Naive thymus-derived CD4-positive, alpha-beta T cell (primary cell): Measurements from ENCODE around the gene ZNHIT2. TPM values are rescaled to one million over a fixed set of nuclear protein-coding genes. Genes with fewer than 3 reads are reported as not detected.
A peak's percentile ranks its signal among the peaks of the same experiment; 100 is the strongest.

Experiments used
- ATAC-seq: fragments of 150-1000 bp; cut with Tn5 transposase; 2 replicates; pipeline ENCODE4 v1.10.0; 2021; ENCODE audit warnings: mild to moderate bottlenecking, moderate library complexity
- CTCF ChIA-PET: fragments of 350-600 bp; sonication (Branson Sonifier 250); formaldehyde crosslinking; loops from one replicate; lab custom pipeline; 2021; ENCODE audit warnings: antibody characterized with exemption; lab: Charles Lee
- POLR2A ChIA-PET: fragments of 350-600 bp; sonication (Branson Sonifier 250); formaldehyde crosslinking; loops from one replicate; lab custom pipeline; 2021; ENCODE audit warnings: antibody characterized with exemption, inconsistent platforms; lab: Charles Lee
- DNase-seq, 9 donors: peaks; one replicate each; pipeline versions ENCODE4 v3.0.0 to v3.0.0-alpha.2; 2020 to 2022; ENCODE audit warnings: mixed read lengths in 1 of 9
- H3K27ac ChIP-seq: one replicate; pipeline ENCODE4 v1.7.0; 2013; ENCODE audit warnings: mild to moderate bottlenecking, low read depth, low read length, moderate library complexity
- H3K27me3 ChIP-seq, 2 donors: one replicate each; pipeline ENCODE4 v1.7.0; 2013; ENCODE audit warnings: low read length in 2 of 2, mild to moderate bottlenecking in 2 of 2, moderate library complexity in 2 of 2; ENCODE audit not compliant: control insufficient read depth in 2 of 2, insufficient read depth in 2 of 2
- H3K36me3 ChIP-seq, 3 experiments: 1 replicate in 2 of 3; 2 replicates in 1 of 3; pipeline ENCODE4 v1.7.0; 2013; ENCODE audit warnings: low read length in 3 of 3, mild to moderate bottlenecking in 3 of 3, moderate library complexity in 1 of 3; ENCODE audit not compliant: insufficient read depth in 3 of 3, control insufficient read depth in 2 of 3
- H3K4me1 ChIP-seq, 2 donors: one replicate each; pipeline ENCODE4 v1.7.0; 2013; ENCODE audit warnings: low read length in 2 of 2, mild to moderate bottlenecking in 2 of 2, moderate library complexity in 1 of 2; ENCODE audit not compliant: control insufficient read depth in 2 of 2, insufficient read depth in 2 of 2
- H3K4me3 ChIP-seq: 2 replicates; pipeline ENCODE4 v1.7.0; 2013; ENCODE audit warnings: mild to moderate bottlenecking, low read length
- H3K9me3 ChIP-seq, 3 experiments: 1 replicate in 2 of 3; 2 replicates in 1 of 3; pipeline ENCODE4 v1.7.0; 2013; ENCODE audit warnings: low read length in 3 of 3; ENCODE audit not compliant: control insufficient read depth in 2 of 3
- H3K27ac Mint-ChIP-seq, 9 donors: one replicate each; pipeline ENCODE4 v1.8.0; 2020 to 2022; ENCODE audit warnings: mixed read lengths in 9 of 9, mild to moderate bottlenecking in 8 of 9, moderate library complexity in 5 of 9, inconsistent platforms in 2 of 9
- H3K27me3 Mint-ChIP-seq, 5 donors: one replicate each; pipeline ENCODE4 v1.8.0; 2021 to 2022; ENCODE audit warnings: mixed read lengths in 5 of 5, mild to moderate bottlenecking in 1 of 5
- H3K36me3 Mint-ChIP-seq, 5 donors: one replicate each; pipeline ENCODE4 v1.8.0; 2020 to 2022; ENCODE audit warnings: mixed read lengths in 5 of 5, mild to moderate bottlenecking in 3 of 5, inconsistent platforms in 1 of 5
- H3K4me1 Mint-ChIP-seq, 7 donors: one replicate each; pipeline ENCODE4 v1.8.0; 2020 to 2022; ENCODE audit warnings: mixed read lengths in 7 of 7, mild to moderate bottlenecking in 3 of 7, inconsistent platforms in 1 of 7
- H3K4me3 Mint-ChIP-seq, 10 donors: one replicate each; pipeline ENCODE4 v1.8.0; 2020 to 2022; ENCODE audit warnings: mild to moderate bottlenecking in 10 of 10, mixed read lengths in 10 of 10, moderate library complexity in 6 of 10, inconsistent platforms in 2 of 10
- H3K9me3 Mint-ChIP-seq, 11 donors: one replicate each; pipeline ENCODE4 v1.8.0; 2020 to 2022; ENCODE audit warnings: mixed read lengths in 11 of 11, mild to moderate bottlenecking in 4 of 11, inconsistent platforms in 1 of 11, moderate library complexity in 1 of 11
- intact Hi-C, 2 donors: fragments of 100-400 bp; cut with micrococcal nuclease; formaldehyde crosslinking; loops; one replicate each; pipeline ENCODE4 v1.15.1; 2023
- polyA plus RNA-seq, 2 donors: library from polyadenylated mRNA; unstranded; fragments of 300-500 nt; fragmentation: Illumina TruSeq; gene quantifications; one replicate each; pipeline ENCODE4 v1.2.3, GENCODE V29; 2021
- total RNA-seq, 6 experiments: library from RNA in 5 of 6; stranded (reverse) in 5 of 6; gene quantifications; 1 replicate in 5 of 6; 2 replicates in 1 of 6; pipeline ENCODE4 v1.2.3 and lab custom pipeline; 2021 to 2026

The ZNHIT2 gene
- total and polyA plus RNA-seq, 7 experiments from 2014 or later = 9.9 to 35.6 (median 14.3) TPM

DNA sequence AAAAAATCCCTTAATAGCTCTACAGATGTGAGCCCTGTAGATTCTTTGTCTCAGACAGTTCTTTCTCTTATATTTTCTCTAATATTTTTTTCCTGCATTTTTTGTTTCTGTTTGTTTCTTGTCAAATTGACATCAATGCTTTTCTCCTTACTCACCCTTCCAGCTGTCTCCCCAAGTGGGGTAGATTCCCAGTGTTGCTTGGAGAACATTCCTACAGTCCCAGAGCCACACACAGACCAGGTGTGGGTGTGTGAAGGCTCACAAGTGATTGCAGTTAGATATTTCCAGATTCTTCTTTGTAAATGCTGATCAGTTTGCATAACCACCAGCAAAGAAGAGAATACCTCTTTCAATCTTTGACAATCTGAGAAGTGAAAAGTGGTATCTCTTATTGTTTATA lies 14.0 kb downstream of the ZNHIT2 start:
- no peak overlapping the region for H3K4me3 ChIP-seq
- H3K27ac ChIP-seq = no peak overlapping the region
- peaks cover 0 to 18% (median 9%) of the 10 kb centered on the region in 5 donors for H3K36me3 Mint-ChIP-seq
- no peak for DNase-seq
- no peaks in the 10 kb centered on the region for H3K4me1 ChIP-seq
- intact Hi-C loops = no loop called here
- no peak overlapping the region for H3K4me3 Mint-ChIP-seq
- no peak for ATAC-seq
- peaks cover 12 to 32% (median 19%) of the 10 kb centered on the region in 7 donors for H3K4me1 Mint-ChIP-seq
- H3K9me3 Mint-ChIP-seq = no peaks in the 10 kb centered on the region
- H3K36me3 ChIP-seq = peaks cover 0 to 43% (median 6%) of the 10 kb centered on the region in 3 experiments
- H3K9me3 ChIP-seq = no peaks in the 10 kb centered on the region
- no peaks in the 10 kb centered on the region for H3K27me3 ChIP-seq
- POLR2A ChIA-PET = interaction anchor here (0.6 to 1.6 kb wide), 7 partner anchors 11 to 354 kb away, joined by 3 to 7 read pairs (median 3); no protein-coding TSS in a partner anchor
- no peaks in the 10 kb centered on the region for H3K27me3 Mint-ChIP-seq
- peak overlapping the region in 2 of 9 donors; percentile 38 to 54 for H3K27ac Mint-ChIP-seq
- CTCF ChIA-PET = interaction anchor here (0.8 to 1.3 kb wide), 3 partner anchors 14 to 91 kb away, joined by 3 to 5 read pairs (median 3); partner anchors contain the start of gene ZNHIT2

DNA sequence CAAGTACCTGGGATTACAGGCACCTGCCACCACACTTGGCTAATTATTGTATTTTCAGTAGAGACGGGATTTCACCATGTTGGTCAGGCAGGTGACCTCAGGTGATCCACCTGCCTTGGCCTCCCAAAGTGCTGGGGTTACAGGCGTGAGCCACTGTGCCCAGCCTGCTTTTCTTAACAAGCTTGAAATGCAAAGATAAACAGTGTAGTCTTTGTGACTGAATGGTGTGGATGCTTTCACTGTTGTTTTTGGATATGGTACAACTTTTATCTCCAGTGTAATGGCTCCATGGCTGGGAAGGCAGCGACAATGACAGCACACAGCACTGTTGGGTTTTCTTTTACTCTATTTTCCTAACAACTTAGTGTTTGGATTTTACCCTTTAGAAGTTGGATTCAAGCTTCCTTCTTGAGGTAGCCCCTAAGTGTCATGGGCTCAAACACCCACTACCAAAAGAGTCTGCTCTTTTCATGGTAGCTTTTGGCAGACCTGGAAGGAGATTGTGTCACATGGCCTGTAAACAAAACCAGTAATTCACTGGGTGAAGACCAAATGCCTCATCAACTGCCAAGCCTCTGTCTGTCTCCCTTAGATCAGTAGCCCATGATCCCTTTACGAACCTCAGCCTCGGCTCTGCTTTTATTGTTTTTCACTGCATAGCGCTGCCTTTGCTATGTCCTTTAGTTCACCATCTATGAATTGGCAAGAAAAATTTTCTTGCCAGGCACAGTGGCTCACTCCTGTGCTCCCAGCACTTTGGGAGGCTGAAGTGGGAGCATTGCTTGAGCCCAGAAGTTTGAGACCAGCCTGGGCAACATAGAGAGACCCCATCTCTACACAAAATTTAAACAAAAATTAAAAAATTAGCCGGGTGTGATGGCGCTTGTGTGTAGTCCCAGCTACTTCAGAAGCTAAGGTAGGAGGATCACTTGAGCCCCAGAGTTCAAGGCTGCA lies 15.1 kb downstream of the ZNHIT2 start:
- Histone ChIP-seq H3K4me1 (peaks cover 0 to 4% of the 10 kb centered on the region in 2 donors), H3K27ac (no peak overlapping the region), H3K4me3 (no peak overlapping the region), H3K27me3 (no peaks in the 10 kb centered on the region), H3K36me3 (peaks cover 0 to 40% (median 7%) of the 10 kb centered on the region in 3 experiments), H3K9me3 (no peaks in the 10 kb centered on the region)
- peaks cover 0 to 22% (median 9%) of the 10 kb centered on the region in 5 donors for H3K36me3 Mint-ChIP-seq
- peaks cover 15 to 37% (median 23%) of the 10 kb centered on the region in 7 donors for H3K4me1 Mint-ChIP-seq
- H3K27ac Mint-ChIP-seq = peak overlapping the region in 2 of 9 donors; percentile 22 to 52
- intact Hi-C loops = no loop called here
- no peaks in the 10 kb centered on the region for H3K27me3 Mint-ChIP-seq
- DNase-seq (no peak), ATAC-seq (no peak)
- no peaks in the 10 kb centered on the region for H3K9me3 Mint-ChIP-seq
- POLR2A ChIA-PET = interaction anchor here (0.5 to 1.6 kb wide), 3 partner anchors 12 to 327 kb away, joined by 3 to 7 read pairs (median 3); no protein-coding TSS in a partner anchor
- CTCF ChIA-PET = interaction anchor here (0.7 kb wide), 1 partner anchor 15 kb away, joined by 3 read pairs; the partner anchor contains the start of gene ZNHIT2
- H3K4me3 Mint-ChIP-seq = no peak overlapping the region

DNA sequence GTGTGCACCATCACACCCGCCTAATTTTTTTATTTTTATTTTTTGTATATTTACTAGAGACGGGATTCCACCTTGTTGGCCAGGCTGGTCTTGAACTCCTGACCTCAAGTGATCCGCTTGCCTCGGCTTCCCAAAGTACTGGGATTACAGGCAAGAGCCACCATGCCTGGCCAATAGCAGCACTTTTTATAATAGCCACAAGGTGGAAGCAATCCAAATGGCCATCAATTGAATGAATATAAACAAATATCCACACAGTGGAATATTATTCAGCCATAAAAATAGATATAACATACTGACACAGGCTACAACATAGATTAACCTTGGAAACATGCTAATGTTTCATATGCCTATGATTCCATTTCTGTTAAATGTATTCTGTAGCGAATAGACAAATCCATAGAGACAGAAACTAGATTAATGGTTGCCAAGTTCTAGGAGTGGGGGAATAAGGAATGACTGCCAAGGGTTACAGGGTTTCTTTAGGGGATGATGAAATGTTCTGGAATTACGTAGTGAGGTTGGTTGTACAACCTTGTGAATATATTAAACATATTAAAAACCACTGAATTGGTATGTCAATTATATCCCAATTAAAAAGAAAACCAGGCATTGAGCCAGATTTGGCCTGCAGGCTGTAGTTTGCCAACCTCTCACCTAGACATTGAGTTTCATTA lies 16.7 kb downstream of the ZNHIT2 start:
- Mint-ChIP-seq H3K36me3 (peaks cover 0 to 14% (median 0%) of the 10 kb centered on the region in 5 donors), H3K27me3 (no peaks in the 10 kb centered on the region), H3K9me3 (no peaks in the 10 kb centered on the region), H3K4me1 (peaks cover 13 to 39% (median 27%) of the 10 kb centered on the region in 7 donors), H3K4me3 (no peak overlapping the region), H3K27ac (no peak overlapping the region)
- no peak overlapping the region for H3K27ac ChIP-seq
- POLR2A ChIA-PET = interaction anchor here (1.1 to 7.3 kb wide), 4 partner anchors 10 to 21 kb away, joined by 3 to 75 read pairs (median 40); partner anchors contain the start of genes FAU, MRPL49, TM7SF2 and ZNHIT2
- H3K27me3 ChIP-seq = no peaks in the 10 kb centered on the region
- DNase-seq = no peak
- no peak for ATAC-seq
- intact Hi-C loops = no loop called here
- H3K4me1 ChIP-seq = peaks cover 6 to 12% of the 10 kb centered on the region in 2 donors
- no peaks in the 10 kb centered on the region for H3K9me3 ChIP-seq
- H3K36me3 ChIP-seq = peaks cover 0 to 29% (median 5%) of the 10 kb centered on the region in 3 experiments
- CTCF ChIA-PET = interaction anchor here (0.5 to 3.4 kb wide), 4 partner anchors 9 to 229 kb away, joined by 3 to 20 read pairs (median 4); no protein-coding TSS in a partner anchor
- no peak overlapping the region for H3K4me3 ChIP-seq

DNA sequence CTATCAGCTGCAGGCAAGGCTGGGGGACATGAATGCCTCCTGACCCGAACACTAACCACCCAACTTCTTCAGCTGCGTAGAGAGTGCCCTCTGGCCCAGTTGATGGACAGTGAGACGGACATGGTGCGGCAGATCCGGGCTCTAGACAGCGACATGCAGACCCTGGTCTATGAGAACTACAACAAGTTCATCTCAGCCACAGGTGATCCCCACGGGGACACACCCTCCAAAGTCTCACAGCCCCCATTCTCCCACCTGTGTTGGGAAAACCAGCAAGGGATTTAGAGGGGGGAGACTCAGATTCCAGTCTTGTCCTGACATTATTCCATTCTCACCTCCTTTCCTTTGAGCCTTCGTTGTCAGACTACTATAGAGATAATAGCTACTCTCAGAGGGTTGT lies 20.6 kb downstream of the ZNHIT2 start:
- no peaks in the 10 kb centered on the region for H3K9me3 Mint-ChIP-seq
- intact Hi-C loops = loop anchor here (1.0 to 5.0 kb wide), 13 partner anchors 13 to 240 kb away; partner anchors contain the start of genes ATG2A (in 2 of the 2), CDCA5 (in 2 of the 2), SNX15 (in 2 of the 2) and ZFPL1 (in 2 of the 2)
- H3K9me3 ChIP-seq = no peaks in the 10 kb centered on the region
- DNase-seq = no peak
- peak overlapping the region; percentile 89 to 98 (median 97) for H3K27ac Mint-ChIP-seq
- ATAC-seq = no peak
- peak overlapping the region; percentile 88 for H3K27ac ChIP-seq
- H3K4me1 Mint-ChIP-seq = peaks cover 8 to 28% (median 21%) of the 10 kb centered on the region in 7 donors
- H3K27me3 ChIP-seq = no peaks in the 10 kb centered on the region
- peak overlapping the region; percentile 92 for H3K4me3 ChIP-seq
- ChIA-PET POLR2A (interaction anchor here (0.6 to 7.3 kb wide), 13 partner anchors 12 to 571 kb away, joined by 3 to 75 read pairs (median 4); partner anchors contain the start of genes FAU, MRPL49, SYVN1 and TM7SF2), CTCF (no interaction called here)
- H3K27me3 Mint-ChIP-seq = no peaks in the 10 kb centered on the region
- peaks cover 0 to 10% (median 5%) of the 10 kb centered on the region in 3 experiments for H3K36me3 ChIP-seq
- H3K4me1 ChIP-seq = peaks cover 9 to 15% of the 10 kb centered on the region in 2 donors
- peaks cover 0 to 8% (median 0%) of the 10 kb centered on the region in 5 donors for H3K36me3 Mint-ChIP-seq
- peak overlapping the region; percentile 42 to 97 (median 94) for H3K4me3 Mint-ChIP-seq

DNA sequence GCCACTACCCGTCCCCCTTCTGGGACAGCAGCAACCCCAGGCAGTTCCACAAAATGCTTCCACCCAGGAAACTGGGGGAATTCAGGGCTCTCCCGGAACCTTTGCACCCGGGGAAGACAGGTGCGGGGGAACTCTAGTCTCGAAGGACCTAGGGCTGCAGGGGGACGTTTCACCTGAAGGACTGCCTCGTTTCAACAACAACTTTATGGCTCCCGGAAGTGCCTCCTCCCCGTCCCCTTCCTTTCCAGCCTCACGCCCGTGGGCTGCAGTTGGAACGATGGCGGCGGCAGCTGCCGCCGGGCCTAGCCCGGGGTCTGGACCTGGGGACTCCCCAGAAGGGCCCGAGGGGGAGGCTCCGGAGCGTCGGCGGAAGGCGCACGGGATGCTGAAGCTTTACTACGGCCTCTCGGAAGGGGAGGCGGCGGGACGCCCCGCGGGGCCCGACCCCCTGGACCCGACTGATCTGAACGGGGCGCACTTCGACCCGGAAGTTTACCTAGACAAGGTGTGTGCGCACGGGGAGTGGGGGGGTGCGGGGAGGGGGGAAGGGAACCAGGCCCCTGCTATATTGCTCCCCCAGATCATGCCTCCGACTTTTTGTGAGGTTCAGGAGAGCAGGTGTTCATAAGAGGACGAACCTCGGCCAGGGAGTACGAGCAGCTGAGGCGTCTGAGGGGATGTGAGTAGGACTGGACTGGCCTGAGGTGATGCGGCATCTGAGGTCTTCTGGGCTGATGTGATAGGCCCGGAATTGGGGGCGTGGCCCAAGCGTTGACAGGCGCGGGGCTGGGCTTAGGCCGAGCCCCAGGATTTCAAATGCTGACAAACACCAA lies 21.3 kb downstream of the ZNHIT2 start, which contains the start of gene VPS51:
Gene VPS51 (plus strand): TSS at position 241 of the 833 bp plus-strand sequence. CDS start 37 bp downstream, at position 278.
- Histone ChIP-seq H3K9me3 (no peaks in the 10 kb centered on the region), H3K4me1 (peaks cover 9 to 15% of the 10 kb centered on the region in 2 donors), H3K27me3 (no peaks in the 10 kb centered on the region), H3K4me3 (peak within 1 kb of the TSS; percentile 92), H3K36me3 (peaks cover 0 to 9% (median 5%) of the 10 kb centered on the region in 3 experiments), H3K27ac (peak within 1 kb of the TSS; percentile 88)
- peaks cover 0 to 8% (median 0%) of the 10 kb centered on the region in 5 donors for H3K36me3 Mint-ChIP-seq
- POLR2A ChIA-PET = interaction anchor here (0.6 to 7.3 kb wide), 15 partner anchors 11 to 572 kb away, joined by 3 to 75 read pairs (median 4); partner anchors contain the start of genes ARL2, FAU, MRPL49 and SAC3D1
- H3K4me3 Mint-ChIP-seq = peak within 1 kb of the TSS; percentile 83 to 97 (median 94)
- peak; percentile 71 to 92 (median 87) for DNase-seq
- no peaks in the 10 kb centered on the region for H3K27me3 Mint-ChIP-seq
- intact Hi-C loops = loop anchor here (1.0 to 5.0 kb wide), 13 partner anchors 12 to 239 kb away; partner anchors contain the start of genes ATG2A (in 2 of the 2), CDCA5 (in 2 of the 2), SNX15 (in 2 of the 2) and ZFPL1 (in 2 of the 2)
- peaks cover 8 to 28% (median 19%) of the 10 kb centered on the region in 7 donors for H3K4me1 Mint-ChIP-seq
- ATAC-seq = peak; percentile 93
- H3K27ac Mint-ChIP-seq = peak within 1 kb of the TSS; percentile 89 to 98 (median 97)
- no peaks in the 10 kb centered on the region for H3K9me3 Mint-ChIP-seq
- CTCF ChIA-PET = no interaction called here
